NCI-H1417 treated with DMSO at 0.1 percent for 48 hours (cell line): Measurements from ENCODE around the gene FCN2.
"Not testable (repeated sequence)": the region's sequence is repeated elsewhere in the genome, so short reads cannot be mapped to it uniquely, and the experiment has no call there.

ENCODE experiments used
- DNase-seq: peaks from one replicate; lab custom pipeline; 2025; lab: John Stamatoyannopoulos, UW

Gene FCN2

DNA sequence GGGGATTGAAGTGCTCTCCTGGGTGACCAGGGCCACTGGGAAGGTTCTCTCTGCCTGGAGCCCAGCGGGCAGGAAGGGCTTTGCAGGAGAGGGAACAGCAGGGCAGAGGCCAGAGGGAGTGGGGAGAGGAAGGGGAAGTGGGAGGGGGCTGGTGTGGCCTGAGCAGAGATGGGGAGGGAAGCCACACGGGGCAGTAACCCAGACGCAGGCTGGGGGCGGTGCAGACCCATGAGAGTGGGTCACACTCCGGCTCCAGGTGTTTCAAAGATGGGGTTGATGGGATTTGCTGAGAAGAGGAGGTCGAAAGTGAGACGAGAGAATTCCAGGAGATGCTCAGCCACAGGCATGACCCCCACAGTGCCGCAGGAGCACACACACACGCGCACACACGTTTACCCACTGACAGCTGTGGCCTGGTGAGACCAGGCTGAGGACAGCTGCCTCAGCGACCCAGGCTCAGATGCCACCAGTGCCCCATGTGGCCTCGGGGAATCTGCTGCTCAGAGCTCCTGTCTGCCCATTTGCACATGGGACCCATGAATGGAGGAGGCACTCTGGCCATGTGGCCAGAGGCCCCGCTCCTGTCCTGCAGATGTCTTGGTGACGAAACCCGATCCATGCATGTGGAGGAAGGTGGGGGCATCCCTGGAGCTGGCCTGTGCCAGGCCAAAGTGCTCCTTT lies 32.7 kb upstream of the FCN2 start:
- DNase-seq, result no peak

DNA sequence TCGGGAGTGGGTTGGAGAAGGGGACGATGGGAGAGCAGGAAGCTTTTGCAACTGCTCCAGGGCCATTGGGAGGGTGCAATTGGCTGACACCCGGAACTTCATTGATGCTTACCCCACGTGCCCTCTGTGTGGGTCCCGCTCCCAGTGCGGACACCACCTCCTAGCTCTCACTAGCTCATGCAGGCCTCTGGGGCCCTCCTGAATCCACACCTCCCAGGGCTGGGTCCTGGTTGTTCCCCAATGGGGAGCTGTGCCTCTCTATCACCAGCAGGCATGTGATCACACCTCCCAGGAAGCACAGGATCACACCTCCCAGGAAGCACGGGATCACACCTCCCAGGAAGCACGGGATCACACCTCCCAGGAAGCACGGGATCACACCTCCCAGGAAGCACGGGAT lies 32.1 kb upstream of the FCN2 start:
- no peak for DNase-seq

DNA sequence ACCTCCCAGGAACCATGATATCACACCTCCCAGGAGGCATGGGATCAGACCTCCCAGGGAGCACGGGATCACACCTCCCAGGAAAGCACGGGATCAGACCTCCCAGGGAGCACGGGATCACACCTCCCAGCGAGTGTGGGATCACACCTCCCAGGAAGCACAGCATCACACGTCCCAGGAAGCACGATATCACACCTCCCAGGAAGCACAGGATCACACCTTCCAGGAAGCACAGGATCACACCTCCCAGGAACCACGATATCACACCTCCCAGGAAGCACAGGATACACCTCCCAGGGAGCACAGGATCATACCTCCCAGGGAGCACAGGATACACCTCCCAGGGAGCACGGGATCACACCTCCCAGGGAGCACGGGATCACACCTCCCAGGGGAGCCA lies 30.0 kb upstream of the FCN2 start:
- no peak for DNase-seq

GRCh38 chr9:134851020-134851419 lies 29.6 kb upstream of the FCN2 start:
- DNase-seq, result no peak

- DNase-seq, result no peak
These were observed 27.5 kb upstream of the FCN2 start for GRCh38 chr9:134852906-134853654.

GRCh38 chr9:134853893-134854292 lies 26.7 kb upstream of the FCN2 start:
- DNase-seq, result no peak

DNA sequence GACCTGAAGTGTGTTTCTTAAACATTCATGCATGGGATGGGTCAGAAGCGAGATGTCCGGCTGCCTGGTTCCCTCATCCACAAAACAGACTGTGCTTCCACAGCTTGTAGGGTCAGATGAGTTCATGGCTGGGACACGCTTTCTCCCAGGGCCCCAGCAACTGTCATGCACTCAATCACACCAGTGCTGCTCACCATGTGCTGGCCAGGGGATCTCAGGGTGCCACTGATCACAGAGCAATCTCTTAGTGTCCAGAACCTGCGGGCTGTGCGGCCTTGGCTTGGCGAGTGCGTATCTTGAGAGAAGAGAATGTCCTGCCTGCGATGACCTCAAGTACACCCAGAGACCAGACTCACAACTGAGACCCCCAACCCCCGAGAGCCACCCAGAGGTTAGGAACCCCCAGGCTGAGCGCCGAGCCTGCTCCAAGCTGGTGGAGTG lies 26.0 kb upstream of the FCN2 start:
- DNase-seq, result no peak

DNA sequence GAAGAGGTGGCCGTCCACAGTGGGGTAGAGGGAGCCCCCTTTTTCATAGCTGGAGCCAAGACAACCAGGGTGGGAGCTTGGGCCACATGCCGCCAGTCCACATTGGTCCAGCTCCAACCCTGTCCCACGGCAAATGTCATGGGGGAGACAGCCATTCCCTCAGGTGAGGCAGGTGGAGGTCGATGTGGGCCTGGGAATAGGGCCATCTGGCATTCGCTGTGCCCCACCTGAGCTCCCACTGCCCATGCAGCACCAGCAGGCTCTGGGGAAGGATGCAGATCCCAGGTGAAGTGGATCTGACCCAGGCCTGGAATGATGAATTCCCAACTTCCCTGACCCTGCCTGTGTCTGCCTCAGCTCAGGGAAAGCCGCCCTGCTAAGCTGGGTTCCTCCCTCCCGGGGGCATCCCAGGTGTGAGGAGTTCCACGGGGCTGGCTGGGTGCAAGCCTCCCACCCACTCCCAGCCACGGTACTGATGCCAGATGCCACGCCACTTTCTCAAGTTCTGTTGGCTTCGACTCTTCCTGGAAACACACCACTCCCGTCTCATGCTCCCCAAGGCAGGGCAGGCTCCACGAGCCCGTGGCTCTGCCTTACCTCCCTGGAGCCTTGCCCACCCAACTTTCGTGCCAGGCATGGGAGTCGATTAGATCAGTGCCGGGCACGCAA lies 25.2 kb upstream of the FCN2 start:
- DNase-seq, result no peak

DNA sequence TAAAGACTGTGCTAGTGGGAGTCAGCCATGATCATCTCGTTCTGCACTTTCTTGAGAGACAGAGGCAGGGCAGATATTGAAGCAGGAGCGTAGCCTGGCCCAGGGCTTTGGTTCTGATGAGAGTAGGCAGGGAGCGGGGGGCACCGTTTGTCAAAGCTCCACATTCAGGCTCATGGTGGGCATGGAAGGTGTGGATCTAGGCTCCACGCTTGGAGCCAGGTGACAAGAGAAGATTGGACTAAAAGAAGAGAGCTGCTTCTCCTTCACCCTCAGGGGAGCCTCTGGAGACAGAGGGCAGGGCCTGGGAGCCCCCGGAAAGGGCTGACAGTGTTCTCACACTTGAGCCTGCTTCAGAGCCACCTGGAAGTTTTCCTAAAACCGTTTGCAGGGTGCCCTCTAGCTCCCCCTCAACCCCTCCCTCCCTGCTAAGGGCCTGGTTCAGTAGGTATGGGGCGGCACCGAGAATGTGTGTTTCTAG lies 24.7 kb upstream of the FCN2 start:
- no peak for DNase-seq

DNA sequence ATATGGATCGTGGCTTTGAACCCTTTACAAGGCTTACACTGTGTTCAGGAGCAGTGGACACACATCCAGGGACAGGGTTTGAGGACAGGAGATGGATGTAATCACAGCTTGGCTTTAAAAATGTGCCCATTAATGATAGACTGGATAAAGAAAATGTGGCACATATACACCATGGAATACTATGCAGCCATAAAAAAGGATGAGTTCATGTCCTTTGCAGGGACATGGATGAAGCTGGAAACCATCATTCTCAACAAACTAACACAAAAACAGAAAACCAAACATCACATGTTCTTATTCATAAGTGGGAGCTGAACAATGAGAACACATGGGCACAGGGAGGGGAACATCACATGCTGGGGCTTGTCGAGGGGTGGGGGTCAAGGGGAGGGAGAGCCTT lies 23.2 kb upstream of the FCN2 start:
- DNase-seq, result not testable (repeated sequence)

GRCh38 chr9:134858051-134858841 lies 22.4 kb upstream of the FCN2 start:
- DNase-seq, result no peak

- no peak for DNase-seq
These were observed 20.1 kb upstream of the FCN2 start for GRCh38 chr9:134860510-134860909.

- DNase-seq, result no peak
These were observed 18.8 kb upstream of the FCN2 start for GRCh38 chr9:134861595-134862334.

- no peak for DNase-seq
These were observed 17.2 kb upstream of the FCN2 start for GRCh38 chr9:134863306-134863902.

DNA sequence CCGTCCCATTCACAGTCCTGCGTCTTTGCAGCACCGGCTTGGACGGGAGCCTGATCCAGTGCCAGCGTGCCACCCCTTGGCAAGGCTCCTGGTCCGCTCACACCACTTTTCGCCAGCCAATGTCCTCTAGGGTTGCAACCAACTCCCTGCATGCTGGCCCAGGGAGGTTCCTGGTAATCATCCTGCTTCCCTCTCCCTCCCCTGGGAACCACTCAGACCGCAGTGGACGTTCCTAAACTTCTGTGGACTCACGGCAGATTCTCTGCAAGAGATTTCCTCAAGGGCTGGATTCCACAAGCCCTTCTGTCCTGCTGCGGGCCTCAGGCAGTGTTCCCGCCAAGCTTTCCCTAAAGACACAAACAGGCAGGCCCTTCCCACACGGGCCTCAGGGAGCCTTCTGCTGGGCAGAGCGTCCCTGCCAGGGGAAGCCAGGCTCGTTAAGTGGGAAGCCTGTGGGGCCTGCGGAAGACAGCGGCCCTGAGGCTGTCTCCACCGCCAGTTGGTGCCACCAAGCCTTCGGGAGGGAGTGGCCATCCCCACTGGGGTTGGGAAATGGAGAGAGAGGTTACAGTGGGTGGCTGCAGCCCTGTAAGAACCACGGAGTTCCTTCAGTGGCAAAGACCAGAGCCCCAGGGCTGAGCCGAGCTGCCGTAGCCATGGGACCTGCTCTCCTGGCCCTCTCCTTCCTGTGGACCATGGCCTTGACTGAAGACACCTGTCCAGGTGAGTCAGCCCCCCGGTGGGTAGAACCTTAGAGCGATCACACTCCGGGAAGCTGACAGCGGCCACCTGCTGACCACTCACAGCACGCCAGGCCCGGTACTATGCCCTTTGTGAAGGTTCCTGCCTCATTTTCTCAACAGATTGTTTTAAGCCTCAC lies 16.4 kb upstream of the FCN2 start:
- no peak for DNase-seq

DNA sequence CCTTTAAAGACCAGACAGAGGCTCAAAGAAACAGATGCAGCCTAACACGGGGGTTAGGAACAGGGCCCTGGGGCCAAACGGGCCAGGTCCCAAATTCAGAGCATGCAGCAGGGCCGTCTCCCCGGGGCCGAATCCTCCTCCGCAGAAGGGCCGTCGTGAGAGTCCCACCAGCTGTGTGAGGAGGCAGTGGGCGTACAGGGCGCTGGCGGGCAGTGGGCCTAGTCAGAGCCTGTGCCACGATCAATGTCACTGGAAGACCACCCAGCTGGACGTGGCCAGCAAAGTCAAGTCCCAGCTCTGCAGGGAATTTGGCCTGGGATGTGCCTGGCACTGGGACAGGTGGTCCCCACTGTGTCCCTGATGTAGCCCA lies 15.8 kb upstream of the FCN2 start:
- DNase-seq, result no peak

GRCh38 chr9:134867917-134868750 lies 12.5 kb upstream of the FCN2 start:
- DNase-seq, result no peak

DNA sequence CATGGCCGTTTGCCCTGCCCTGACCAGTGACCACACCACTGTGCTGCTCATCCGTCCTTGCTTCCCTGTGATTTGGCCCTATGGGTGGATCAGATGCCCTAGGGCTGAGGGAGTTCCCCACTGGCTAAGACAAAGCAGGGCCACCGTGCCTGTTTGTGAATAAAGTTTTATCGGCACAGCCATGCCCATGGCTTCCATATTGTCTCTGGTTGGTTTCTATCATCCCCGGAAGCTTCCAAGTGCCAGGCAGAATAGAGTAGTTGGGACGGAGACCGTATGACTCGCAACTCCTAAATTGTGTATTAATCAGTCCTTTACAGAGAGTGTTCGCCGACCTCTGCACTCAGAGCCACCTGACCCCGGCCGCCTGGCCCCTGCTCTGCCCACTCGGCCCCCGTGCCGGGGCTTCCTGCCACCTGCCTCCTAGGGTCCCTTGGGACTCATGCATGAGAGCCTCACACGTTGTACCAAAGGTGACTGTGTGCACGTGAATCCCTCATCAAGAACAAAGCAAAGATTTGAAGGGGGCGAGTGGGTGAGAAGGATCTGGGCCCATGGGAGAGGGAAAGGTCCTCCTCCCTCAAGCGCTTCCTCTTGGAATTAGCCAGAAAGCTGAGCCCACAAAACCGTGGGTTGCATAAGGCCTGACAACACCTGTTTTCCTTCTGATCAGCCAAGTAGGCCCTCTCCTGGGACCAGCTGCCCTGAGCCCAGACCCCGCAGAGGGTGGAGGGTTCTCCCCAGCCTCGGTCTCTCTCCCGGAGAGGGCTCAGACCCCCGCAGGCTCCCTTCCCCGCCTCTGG lies 11.7 kb upstream of the FCN2 start:
- DNase-seq, result no peak
